ENCODE measurements around the gene GALNT2.

Gene GALNT2

DNA sequence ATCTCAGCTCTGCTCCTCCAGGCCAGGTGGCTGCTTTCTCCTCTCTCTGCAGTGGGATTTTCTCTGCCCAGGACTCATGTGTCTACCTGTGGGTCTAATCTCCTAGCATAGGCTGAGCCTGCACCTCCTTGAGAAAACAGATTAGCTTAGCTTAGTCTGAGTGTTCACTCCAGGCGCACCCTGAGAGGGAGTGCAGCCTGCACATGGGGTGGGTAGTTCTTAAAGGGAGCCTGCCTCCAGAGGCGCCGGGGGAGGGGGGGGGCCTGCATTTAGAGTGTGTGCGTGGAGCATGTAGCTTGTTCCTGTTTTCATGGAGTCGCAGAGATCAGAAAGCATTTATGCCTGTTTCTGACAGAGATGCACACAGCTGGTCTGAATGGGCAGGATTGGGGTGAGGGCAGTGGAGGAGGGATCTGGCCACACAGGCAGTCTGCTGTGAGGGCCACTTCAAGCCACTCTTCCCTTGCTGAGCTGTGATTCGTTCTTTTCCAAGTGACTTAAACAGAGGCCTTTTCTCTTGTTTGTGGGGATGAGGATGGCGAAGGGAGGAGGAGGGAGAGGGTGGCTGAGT is 45.2 kb downstream of the GALNT2 start:
- Mint-ChIP-seq H3K4me1 (peaks cover 56 to 87% of the 10 kb centered on the region in 2 donors), H3K9me3 (no peaks in the 10 kb centered on the region), H3K27me3 (no peaks in the 10 kb centered on the region), H3K36me3 (peaks cover 32 to 50% of the 10 kb centered on the region in 2 donors), H3K4me3 (peak overlapping the region; percentile 55 to 74), H3K27ac (peak overlapping the region; percentile 98)
- ATAC-seq (replicated peaks) (peak; percentile 6 to 24), DNase-seq (peak; percentile 13)

DNA sequence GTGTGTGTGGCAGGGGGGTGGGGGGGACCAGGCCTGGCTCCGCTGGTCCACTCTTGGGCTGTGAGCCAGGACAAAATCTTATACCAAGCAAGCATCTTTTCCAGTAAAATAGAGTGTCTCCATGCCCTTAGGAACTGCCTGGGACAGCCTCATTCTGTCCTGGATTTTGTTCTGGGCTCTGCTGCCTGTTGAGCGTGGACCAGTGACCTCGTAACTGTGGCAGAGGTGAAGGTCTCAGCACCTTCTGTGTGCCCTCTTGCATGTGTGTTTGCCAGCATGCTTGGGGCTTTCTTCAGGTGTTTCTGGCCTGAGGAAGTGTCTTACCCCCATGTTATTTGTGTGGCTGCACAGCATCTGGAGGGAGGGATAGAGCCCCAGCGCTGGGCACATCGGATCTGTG is 45.7 kb downstream of the GALNT2 start:
- no peaks in the 10 kb centered on the region for H3K27me3 Mint-ChIP-seq
- peaks cover 56 to 87% of the 10 kb centered on the region in 2 donors for H3K4me1 Mint-ChIP-seq
- peak overlapping the region; percentile 98 for H3K27ac Mint-ChIP-seq
- DNase-seq = no peak
- peak overlapping the region; percentile 27 to 55 for H3K4me3 Mint-ChIP-seq
- H3K9me3 Mint-ChIP-seq = no peaks in the 10 kb centered on the region
- peaks cover 28 to 47% of the 10 kb centered on the region in 2 donors for H3K36me3 Mint-ChIP-seq
- no peak for ATAC-seq (replicated peaks)

DNA sequence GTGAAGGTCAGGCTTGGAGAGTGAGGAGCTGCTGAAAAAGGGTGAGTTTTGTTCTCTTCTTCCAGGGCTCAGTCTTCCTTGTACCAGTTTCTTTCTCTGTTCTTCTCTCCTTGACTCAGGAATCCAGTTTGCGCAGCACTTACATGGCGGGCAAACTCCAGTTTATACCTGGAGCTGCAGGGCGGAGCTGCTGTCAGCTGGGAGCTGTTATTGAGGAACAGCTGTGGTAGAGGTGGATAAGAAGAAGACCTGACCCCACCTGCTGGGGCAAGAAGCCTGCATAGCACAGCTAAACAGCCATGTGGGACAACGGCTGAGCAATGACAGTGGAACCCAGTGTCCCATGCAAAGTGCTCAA is 46.2 kb downstream of the GALNT2 start:
- DNase-seq (no peak), ATAC-seq (replicated peaks) (no peak)
- peak overlapping the region; percentile 73 for H3K27ac Mint-ChIP-seq
- no peaks in the 10 kb centered on the region for H3K27me3 Mint-ChIP-seq
- H3K9me3 Mint-ChIP-seq = no peaks in the 10 kb centered on the region
- H3K36me3 Mint-ChIP-seq = peaks cover 28 to 45% of the 10 kb centered on the region in 2 donors
- peaks cover 57 to 88% of the 10 kb centered on the region in 2 donors for H3K4me1 Mint-ChIP-seq
- peak overlapping the region; percentile 27 to 55 for H3K4me3 Mint-ChIP-seq

DNA sequence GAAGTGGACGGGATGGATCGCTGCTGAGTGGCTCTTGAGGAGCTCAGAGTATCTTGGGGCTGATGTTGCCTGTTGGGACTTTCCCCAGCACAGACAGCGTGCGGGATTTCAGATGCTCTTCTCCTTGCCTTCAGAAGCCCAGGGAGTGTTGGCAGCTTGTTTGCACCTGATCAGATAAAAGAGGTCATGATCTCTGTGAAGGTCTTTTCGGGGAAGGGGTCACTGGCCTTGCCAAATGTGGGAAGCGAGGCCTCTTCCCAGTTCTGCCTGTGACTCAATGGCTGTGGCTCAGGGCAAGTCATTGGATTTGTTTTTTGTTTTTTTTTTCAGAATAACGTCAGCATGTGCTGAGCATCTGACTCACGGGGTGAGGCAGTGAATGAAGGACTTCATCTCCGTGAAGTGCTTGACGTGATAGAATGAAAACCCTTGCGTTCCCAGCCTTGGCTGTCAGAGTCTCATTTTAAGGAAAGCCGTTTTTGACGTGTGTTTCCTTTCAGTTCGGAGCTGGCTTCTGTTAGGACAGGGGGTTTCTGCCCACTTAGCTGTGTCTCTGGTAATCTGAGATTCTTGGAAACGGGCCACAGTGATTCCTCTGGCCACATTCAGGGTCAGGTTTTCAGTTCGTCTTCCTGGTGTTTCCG is 46.7 kb downstream of the GALNT2 start:
- ATAC-seq (replicated peaks) (no peak), DNase-seq (no peak)
- no peaks in the 10 kb centered on the region for H3K27me3 Mint-ChIP-seq
- no peak overlapping the region for H3K4me3 Mint-ChIP-seq
- H3K36me3 Mint-ChIP-seq = peaks cover 28 to 48% of the 10 kb centered on the region in 2 donors
- peaks cover 59 to 90% of the 10 kb centered on the region in 2 donors for H3K4me1 Mint-ChIP-seq
- H3K27ac Mint-ChIP-seq = peak overlapping the region; percentile 20
- no peaks in the 10 kb centered on the region for H3K9me3 Mint-ChIP-seq

DNA sequence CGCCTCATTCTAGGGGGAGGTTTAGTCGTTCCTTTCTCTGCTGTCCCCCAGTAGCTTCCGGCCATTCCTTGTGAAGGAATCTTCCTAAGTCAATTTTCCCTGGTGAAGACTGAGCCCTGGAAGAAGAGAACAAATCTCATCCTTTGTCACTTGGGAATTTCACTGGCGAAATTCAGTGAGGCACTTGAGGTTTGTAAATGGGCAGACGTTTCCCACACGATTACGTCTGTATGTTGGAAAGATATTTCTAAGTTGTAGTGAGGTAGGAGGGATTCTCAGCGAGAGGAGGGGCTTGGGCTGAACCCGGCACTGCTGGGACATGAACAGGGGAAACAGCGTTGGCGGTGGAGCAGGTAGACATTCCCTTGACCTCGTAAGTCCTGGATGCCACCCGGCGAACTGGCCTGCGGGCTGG is 47.2 kb downstream of the GALNT2 start:
- DNase-seq = no peak
- Mint-ChIP-seq H3K36me3 (peaks cover 26 to 49% of the 10 kb centered on the region in 2 donors), H3K27me3 (no peaks in the 10 kb centered on the region), H3K9me3 (no peaks in the 10 kb centered on the region), H3K27ac (no peak overlapping the region), H3K4me3 (no peak overlapping the region), H3K4me1 (peaks cover 58 to 90% of the 10 kb centered on the region in 2 donors)
- ATAC-seq (replicated peaks) = no peak

DNA sequence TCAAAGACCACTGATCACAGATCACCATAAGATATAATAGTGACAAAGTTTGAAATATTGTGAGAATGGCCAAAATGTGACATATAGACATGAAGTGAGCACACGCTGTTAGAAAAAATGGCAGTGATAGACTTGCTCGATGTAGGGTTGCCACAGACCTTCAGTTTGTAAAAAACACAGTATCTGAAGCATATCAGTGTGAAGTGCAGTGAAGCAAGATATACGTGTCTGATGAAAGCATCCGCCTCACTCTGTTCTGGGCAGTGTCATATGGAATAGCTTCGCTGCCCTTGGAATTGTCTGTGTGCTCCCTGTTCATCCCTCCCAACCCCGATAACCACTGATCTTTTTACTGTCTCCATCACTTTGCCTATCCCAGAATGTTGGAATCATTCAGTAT is 50.7 kb downstream of the GALNT2 start:
- DNase-seq (no peak), ATAC-seq (replicated peaks) (peak; percentile 52 to 71)
- Mint-ChIP-seq H3K36me3 (peaks cover 35 to 67% of the 10 kb centered on the region in 2 donors), H3K27me3 (no peaks in the 10 kb centered on the region), H3K9me3 (no peaks in the 10 kb centered on the region), H3K4me1 (peaks cover 66 to 93% of the 10 kb centered on the region in 2 donors), H3K27ac (peak overlapping the region; percentile 90), H3K4me3 (peak overlapping the region in 1 of 2 donors; percentile 55)

DNA sequence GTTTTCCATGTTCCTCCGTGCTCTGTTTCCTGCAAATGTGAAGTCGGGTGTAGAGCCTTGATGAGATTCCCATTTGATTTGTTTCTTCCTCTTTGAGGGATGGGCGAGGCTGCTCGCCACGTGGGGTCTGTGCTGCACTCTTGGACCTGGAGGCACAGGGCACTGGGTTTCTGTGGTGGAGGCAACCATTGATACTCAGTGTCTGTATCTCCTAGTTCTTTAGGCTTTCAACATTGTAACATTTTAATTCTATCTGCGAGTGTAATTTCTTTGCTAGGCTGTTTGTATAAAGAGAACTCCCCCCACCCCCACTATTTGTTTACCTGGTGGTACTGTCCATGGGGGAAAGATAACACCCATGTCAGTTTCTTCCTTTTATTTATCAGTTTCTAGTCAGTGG is 52.3 kb downstream of the GALNT2 start:
- peaks cover 69 to 95% of the 10 kb centered on the region in 2 donors for H3K4me1 Mint-ChIP-seq
- H3K27me3 Mint-ChIP-seq = no peaks in the 10 kb centered on the region
- no peak for DNase-seq
- ATAC-seq (replicated peaks) = no peak
- no peak overlapping the region for H3K4me3 Mint-ChIP-seq
- peaks cover 24 to 57% of the 10 kb centered on the region in 2 donors for H3K36me3 Mint-ChIP-seq
- no peaks in the 10 kb centered on the region for H3K9me3 Mint-ChIP-seq
- peak overlapping the region; percentile 78 for H3K27ac Mint-ChIP-seq

DNA sequence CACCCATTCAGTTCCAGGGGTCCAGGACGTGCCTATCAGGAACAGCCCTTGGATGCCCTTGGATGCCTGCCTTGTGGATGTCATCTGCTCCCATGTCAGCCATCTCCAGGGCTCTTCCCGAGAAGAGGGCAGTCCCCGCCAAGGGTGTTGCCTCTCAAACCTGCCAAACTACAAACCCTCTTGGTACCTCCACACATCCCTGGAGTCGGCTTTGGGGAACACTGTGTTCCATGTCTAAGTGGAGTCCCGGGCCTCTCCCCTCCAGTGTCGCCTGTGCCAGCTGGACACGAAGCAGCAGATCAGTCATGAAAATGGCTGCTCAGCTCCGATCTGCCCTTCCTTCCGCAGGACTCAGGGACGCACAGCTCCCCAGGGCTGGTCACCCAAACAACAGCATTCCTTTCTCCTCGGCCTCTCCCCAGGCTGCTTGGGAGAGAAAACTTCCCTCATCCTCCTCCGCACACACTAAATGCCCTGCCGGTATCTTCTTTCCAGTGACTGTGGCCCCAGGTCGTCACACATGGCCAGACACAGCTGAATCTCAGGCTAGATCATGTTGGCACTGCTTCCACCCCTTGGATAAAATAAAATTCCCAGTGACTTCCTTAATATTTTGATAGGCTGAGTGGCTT is 53.4 kb downstream of the GALNT2 start:
- Mint-ChIP-seq H3K27me3 (no peaks in the 10 kb centered on the region), H3K9me3 (no peaks in the 10 kb centered on the region), H3K4me1 (peaks cover 73 to 99% of the 10 kb centered on the region in 2 donors), H3K36me3 (peaks cover 24 to 49% of the 10 kb centered on the region in 2 donors), H3K27ac (peak overlapping the region; percentile 89), H3K4me3 (peak overlapping the region in 1 of 2 donors; percentile 23)
- ATAC-seq (replicated peaks) = no peak
- no peak for DNase-seq

DNA sequence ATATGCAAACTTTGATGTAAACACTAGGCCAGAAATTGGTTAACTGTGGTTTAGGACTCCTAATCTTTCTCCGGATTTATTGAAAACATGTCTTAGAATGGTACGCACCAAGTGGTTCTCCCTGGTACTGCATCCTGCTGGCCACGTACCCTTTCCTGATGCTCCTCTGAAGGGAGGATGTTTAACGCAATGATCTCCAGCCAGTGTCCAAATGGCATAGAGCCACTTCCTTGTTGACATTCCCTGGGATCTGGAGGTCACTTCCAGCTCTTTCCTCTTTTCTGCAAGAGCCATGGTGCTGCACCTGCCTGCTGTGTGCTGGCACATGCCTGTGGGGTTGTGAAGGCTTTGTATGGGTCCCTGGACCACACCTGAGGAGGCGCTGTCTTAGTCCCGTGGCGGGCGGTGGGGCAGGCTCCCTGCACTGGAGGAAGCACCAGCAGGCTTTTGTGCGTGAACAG is 53.9 kb downstream of the GALNT2 start:
- peaks cover 75 to 99% of the 10 kb centered on the region in 2 donors for H3K4me1 Mint-ChIP-seq
- peaks cover 21 to 49% of the 10 kb centered on the region in 2 donors for H3K36me3 Mint-ChIP-seq
- ATAC-seq (replicated peaks) = no peak
- no peaks in the 10 kb centered on the region for H3K27me3 Mint-ChIP-seq
- DNase-seq = no peak
- peak overlapping the region; percentile 89 for H3K27ac Mint-ChIP-seq
- peak overlapping the region in 1 of 2 donors; percentile 23 for H3K4me3 Mint-ChIP-seq
- H3K9me3 Mint-ChIP-seq = no peaks in the 10 kb centered on the region

DNA sequence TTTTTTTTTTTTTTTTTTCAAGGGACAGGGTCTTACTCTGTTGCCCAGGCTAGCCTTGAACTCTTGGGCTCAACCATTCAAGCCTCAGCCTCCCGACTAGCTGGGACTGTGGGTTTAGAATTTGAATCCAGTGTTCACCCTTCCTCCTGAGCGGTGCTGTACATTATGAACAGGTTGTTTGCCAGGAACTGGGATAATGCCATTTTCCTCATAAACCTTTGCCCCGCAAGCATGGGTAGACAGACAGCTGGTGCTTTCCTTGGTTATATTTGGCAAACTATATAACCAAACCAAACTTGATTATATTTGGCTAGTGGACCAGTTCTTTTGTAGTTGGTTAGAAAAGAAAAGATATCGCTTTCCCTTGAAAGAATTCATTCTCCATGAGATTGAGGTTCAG is 54.9 kb downstream of the GALNT2 start:
- Mint-ChIP-seq H3K27me3 (no peaks in the 10 kb centered on the region), H3K4me3 (peak overlapping the region in 1 of 2 donors; percentile 60), H3K4me1 (peaks cover 81 to 99% of the 10 kb centered on the region in 2 donors), H3K9me3 (no peaks in the 10 kb centered on the region), H3K27ac (peak overlapping the region; percentile 98), H3K36me3 (peaks cover 20 to 43% of the 10 kb centered on the region in 2 donors)
- no peak for DNase-seq
- ATAC-seq (replicated peaks) = no peak

DNA sequence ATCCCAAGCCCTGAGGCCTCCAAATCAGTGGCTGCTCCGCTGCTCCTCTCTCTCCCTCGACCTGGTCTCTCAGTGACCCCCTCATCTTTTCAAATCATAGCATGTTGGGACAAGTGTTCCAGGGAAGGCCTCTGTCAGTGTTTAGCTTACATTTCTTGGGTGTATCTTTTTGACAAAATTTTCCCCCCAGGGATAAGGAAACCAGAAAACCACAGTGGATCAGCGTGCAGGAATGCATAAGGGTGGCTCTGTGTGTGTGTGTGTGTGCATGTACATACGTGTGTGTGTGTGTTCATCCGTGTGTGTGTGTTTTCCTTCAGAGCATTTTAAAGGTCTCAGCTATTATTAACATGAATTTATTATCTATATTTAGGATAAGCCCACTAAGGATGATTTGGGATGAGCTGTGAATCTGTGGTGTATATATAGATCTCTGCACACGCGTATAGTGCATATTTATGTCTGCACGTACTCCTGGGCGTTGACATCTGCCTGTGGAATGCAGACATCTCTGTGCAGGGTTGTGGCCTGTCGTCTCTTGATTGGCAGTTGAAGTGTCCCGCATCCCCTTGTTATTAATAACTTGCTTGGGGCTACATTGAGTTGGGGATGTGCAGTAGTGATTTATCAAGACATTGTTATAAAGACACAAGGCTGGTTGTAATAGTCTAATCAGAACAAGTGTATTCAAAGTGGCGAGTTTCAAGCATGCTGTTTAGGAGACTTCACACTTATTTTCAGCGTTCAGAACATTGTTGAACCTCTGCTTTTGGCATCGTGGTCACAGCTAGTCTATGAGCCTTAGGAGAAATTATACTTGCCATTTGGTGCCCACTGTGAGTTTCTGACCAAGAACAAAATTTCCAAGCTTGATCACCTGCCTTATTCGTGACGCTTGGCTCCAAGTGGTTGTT is 55.6 kb downstream of the GALNT2 start:
- ATAC-seq (replicated peaks) = peak in 1 of 2 donors; percentile 1
- H3K9me3 Mint-ChIP-seq = no peaks in the 10 kb centered on the region
- no peak for DNase-seq
- peaks cover 77 to 99% of the 10 kb centered on the region in 2 donors for H3K4me1 Mint-ChIP-seq
- H3K27ac Mint-ChIP-seq = peak overlapping the region; percentile 98
- H3K27me3 Mint-ChIP-seq = no peaks in the 10 kb centered on the region
- peak overlapping the region; percentile 71 to 74 for H3K4me3 Mint-ChIP-seq
- peaks cover 20 to 39% of the 10 kb centered on the region in 2 donors for H3K36me3 Mint-ChIP-seq

DNA sequence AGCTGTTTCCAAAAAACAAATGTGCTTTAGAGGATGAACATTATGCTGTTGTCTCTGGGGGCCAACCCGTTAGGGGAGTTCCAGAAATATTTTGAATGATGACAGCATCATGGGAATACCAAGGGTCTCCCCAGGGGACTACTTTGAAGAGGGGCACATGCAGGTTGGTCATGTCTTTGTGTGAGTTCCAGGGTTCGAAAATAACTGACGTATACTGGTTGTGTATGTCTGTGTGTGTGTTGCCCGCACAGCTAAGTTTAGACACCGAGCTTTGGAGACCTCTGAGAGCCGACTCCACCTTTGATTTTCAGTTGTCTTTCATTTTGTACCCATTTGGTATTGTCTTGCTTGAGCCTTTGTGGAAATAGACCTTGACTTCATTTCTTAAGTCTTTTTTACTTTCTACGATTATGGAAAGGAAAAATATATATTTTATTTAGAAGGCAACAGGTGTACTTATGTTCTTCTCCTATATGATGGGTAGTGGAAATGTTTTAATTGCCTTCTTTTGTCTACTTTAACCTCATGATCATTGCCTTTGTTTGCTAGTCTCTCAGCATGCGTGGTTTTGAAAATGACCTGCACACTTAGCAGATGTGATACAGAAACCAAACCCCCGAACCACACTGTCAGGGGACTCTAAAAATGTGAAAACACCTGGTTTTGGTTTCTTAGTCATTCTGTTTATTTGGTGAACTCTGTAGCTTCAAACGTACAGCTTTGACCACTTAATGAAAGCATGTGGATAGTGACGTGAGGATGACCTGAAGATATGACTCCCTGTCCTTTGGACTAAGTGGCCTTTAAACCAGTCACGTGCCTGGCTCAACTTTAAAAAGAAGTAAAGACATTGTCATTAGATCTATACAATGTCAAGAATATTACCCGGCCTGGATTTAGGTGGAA is 56.5 kb downstream of the GALNT2 start:
- Mint-ChIP-seq H3K4me3 (peak overlapping the region; percentile 71 to 74), H3K27ac (peak overlapping the region; percentile 98), H3K4me1 (peaks cover 77 to 99% of the 10 kb centered on the region in 2 donors), H3K27me3 (no peaks in the 10 kb centered on the region), H3K36me3 (peaks cover 23 to 36% of the 10 kb centered on the region in 2 donors), H3K9me3 (no peaks in the 10 kb centered on the region)
- ATAC-seq (replicated peaks) = peak; percentile 85 to 87
- peak; percentile 86 for DNase-seq

Measured in stimulated activated naive B cell treated with anti-CD40 and anti-IgM and Interleukin-4, amounts not matched to agents 10 μg/mL and 1 μg/mL and 100 μg/mL, for 72 hours (primary cell).